NCI-H146 (cell line): Measurements from ENCODE around the gene HS6ST1.
A peak's percentile ranks its signal among the peaks of the same experiment; 100 is the strongest.

Experiments used
- DNase-seq: peaks from one replicate; lab custom pipeline; 2025; lab: John Stamatoyannopoulos, UW

HS6ST1 gene

GRCh38 chr2:128310094-128310716 lies 8.5 kb downstream of the HS6ST1 start:
- peak; percentile 36 for DNase-seq

DNA sequence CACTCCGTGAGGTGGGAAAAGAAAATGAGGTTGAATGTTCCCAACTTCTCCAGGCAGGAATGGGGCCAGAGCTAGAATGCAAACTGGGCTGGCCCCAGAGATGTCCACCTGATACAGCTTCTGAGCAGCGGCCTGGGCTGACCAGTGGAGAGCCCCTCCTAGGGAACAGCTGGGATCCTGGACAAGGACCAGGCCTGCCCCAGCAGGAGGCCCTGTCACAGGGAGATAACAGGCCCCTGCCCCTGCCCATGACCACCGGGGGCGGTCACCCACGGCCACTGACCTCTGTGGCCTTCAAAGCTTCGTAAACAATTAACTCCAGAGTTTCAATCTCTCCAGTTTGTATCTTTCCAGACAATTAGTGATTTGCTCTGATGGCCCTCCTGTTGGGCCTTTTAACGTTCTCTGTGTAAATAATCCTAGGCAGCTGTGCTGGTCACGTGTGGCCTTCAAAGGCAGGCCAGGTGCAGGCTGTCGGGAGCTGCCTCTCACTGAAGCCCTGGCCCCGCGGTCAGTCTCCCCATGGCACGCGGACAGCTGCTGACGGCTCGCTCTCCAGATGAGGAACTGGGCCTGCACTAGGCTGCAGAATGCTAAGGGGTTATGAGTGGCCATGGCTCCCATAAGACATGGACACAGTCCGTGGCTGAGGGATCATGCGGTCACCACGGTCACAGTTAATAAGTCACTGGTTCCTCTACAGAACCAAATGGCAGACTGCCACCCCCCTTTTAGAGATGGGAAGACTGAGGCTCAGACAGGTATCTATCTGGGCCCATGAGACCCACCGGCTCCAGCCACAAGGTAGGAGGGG lies 9.2 kb downstream of the HS6ST1 start:
- peak; percentile 100 for DNase-seq

DNA sequence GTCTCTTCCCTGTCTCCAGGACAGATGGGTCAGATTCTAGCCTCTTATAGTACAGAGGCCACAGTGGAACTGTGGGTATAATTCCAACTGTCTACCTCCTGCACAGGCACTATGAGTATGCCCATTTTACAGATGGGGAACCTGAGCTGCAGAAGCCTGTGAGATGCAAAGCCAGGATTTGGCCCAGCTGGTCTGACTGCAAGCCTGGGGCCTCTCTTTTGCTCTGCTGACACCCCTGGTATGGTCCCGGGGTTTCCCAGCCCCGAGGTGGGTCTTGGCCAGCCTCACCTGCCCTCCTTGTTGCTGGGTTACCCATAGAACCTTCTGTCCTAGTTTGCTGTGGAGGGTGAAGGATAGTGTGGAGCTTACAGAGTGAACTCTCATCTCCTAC lies 9.8 kb downstream of the HS6ST1 start:
- DNase-seq: no peak

DNA sequence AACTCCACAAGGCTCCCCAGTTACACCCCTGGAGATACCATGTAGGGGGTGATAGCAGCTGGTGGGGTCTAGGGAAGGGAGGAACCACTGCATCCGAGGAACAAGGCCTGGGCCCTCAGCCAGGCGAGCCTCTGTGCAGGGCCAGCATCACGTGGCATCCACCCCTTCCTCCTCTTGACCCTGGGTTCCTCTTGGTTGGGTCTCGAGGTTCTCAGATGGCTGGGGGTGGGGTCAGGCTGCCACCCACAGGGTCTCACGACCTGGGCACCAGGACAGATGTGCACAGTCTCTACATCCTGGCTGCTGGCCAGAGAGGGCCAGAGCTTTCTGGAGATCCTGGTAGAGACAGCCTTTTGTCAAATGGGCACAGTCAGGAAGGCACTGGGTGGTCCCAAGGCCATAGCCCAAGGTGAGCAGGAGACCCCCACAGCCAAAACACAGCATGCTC lies 10.4 kb downstream of the HS6ST1 start:
- DNase-seq: no peak

- no peak for DNase-seq
Observed at GRCh38 chr2:128307595-128307994, 11.1 kb downstream of the HS6ST1 start.

DNA sequence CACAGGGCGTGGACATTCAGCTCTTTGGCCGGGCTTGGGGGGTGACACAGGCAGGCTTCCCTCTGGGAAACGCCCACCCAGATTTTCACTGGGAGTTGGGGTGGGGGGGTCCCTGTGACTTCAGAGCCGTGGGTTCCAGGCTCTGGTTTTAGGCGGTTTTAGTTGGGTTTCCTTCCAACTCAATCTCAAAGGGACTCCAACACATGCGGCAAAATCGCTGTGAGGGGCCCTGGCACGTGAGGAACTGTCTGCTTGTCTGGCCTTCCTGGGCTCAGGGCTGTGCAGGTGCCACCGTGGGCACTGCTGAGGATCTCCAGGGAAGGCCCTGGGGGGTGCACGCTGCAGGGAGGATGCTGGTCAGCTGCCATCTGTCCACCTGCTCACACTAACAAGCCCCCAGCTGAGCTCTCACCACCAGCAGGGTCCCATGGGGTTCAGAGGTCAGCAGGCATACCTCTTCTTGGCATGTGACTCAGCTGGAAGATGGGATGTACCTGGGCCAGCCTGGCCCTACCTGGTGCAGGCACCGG lies 11.7 kb downstream of the HS6ST1 start:
- DNase-seq: peak; percentile 55

DNA sequence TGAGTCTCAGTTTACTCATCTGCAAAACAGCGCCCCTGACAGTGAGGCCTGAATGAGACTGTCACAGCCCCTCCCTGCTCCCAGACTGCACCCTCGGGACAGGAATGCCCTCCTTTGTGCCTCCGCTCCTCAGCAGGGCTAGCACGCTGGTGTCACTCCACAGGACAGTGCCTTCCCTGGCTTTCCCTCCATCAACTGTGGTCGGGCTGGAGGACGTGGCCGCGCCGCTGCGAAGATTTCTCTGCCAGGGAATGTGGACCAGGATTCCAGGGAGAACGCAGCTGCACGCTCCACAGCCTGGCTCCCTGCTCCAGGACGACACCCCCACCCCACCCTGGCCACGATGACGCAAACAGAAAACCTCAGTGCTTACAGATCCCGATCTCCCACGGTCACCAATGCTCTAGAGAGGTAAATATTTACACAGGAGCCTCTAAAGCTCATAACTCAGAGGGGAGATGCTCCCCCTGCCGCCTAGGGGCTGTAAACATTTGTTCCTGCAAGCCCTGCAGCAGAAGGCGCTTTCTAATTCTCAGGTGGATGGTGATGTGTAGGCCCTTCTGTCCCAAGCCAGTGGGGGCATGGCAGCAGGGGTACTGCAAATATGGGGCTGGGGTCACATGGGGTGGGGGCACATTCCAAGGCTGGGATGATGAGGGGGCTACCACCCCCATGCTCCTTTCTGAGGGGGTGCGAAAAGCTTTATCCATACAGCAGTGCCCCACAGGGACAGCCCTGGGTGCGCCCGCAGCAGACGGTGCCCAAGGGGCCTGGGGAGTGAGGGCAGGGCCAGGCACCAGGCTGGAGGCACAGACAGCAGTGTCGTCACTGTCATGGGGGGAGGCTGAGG lies 12.4 kb downstream of the HS6ST1 start:
- peak; percentile 93 for DNase-seq

DNA sequence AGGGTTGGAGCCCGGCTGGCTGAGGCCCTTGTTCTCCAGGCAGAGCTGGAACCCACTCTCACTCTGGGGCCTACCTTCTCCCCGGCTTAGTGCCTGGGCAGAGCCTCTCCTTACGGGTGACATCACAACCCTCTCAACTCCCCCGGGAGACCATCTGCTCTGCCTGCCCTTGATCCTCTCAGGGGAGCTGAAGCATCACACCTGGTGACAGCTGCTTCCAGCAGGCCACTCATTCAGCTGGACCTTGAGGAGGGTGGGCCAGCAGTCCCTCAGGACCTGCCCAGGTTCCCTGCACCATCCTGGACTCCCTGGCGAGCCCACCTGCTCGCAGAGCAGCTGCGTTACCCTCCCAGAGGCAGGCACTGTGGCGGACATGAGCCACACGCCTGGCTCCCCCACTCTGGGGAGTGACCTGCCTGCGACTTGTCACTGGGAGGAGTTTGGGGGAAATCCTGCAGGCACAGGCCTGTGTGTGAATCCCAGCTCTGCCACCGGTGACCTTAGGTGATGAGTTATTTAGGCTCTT lies 13.1 kb downstream of the HS6ST1 start:
- peak; percentile 97 for DNase-seq

GRCh38 chr2:128304715-128305554 lies 13.7 kb downstream of the HS6ST1 start:
- DNase-seq: peak; percentile 69

GRCh38 chr2:128304330-128304714 lies 14.3 kb downstream of the HS6ST1 start:
- DNase-seq: no peak

DNA sequence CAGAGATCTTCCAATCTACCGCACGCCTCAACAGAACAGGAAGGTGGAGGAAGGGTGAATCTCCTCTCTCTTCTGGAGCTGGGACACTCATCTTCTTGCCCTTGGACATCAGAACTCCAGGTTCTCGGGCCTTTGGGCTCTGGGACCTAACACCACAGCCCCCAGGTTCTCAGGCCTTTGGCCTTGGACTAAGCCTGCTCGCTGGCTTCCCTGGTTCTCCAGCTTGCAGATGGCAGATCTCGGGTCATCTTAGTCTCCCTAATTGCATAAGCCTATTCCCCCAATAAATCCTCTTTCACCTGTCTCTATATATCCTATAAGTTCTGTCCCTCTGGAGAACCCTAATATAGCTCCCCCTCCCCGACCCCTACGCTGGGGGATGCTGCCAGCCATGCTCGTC lies 14.8 kb downstream of the HS6ST1 start:
- no peak for DNase-seq

GRCh38 chr2:128303095-128303791 lies 15.4 kb downstream of the HS6ST1 start:
- no peak for DNase-seq

DNA sequence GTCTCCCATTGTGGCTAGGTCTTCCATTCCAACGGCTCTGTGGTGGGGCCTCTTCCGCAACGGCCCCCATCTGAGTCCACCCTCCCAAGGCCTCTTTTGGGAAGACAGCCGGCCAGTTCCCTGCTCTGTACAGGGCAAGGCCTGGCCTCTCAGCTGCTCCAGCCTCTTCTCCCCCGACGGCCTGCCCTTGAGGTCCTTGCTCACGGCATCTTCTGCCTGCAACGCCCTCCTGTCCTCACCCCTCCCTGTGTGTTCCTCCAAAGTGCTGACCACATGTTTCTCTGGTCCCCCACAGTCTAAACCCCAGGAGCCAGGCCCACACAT lies 16.0 kb downstream of the HS6ST1 start:
- no peak for DNase-seq

GRCh38 chr2:128302011-128302743 lies 16.5 kb downstream of the HS6ST1 start:
- DNase-seq: no peak

DNA sequence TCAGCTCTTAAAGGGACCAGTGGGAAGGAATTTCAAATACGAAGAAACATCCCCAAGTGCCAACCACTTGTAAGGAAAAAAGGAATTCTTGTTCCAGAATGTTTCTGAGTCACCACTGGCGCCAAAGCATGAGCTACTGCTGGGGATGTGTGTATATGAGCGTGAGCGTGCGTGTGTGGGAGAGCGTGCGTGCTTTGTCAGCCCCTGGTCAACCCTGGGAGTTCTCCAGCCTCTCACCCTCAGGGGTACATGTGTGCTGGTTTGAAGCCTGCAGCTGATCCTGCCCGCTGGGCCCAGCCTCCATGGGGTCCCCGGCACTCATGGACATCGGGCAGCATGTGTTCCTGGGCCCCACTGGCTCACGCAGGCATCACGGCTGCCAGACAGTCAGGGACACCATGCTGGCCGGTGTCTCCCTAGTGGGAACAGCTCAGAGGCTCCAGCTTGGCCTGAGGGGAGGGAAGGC lies 17.1 kb downstream of the HS6ST1 start:
- DNase-seq: no peak

DNA sequence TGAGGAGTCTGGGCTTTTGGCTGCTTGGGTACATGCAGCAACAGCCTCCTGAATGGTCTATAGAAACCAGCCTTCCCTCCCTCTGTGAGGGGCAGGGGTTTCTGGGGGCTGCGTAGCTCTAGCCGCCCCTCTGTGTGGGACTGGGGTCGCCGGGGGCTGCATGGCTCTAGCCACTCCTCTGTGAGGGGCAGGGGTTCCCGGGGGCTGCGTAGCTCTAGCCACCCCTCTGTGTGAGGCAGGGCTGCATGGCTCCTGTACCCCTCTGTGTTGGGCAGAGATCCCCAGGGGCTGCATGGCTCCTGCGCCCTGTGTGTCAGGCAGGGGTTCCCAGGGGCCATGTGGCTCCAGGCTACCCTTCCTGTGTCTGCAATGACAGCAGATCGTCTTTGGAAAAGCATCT lies 17.6 kb downstream of the HS6ST1 start:
- no peak for DNase-seq

DNA sequence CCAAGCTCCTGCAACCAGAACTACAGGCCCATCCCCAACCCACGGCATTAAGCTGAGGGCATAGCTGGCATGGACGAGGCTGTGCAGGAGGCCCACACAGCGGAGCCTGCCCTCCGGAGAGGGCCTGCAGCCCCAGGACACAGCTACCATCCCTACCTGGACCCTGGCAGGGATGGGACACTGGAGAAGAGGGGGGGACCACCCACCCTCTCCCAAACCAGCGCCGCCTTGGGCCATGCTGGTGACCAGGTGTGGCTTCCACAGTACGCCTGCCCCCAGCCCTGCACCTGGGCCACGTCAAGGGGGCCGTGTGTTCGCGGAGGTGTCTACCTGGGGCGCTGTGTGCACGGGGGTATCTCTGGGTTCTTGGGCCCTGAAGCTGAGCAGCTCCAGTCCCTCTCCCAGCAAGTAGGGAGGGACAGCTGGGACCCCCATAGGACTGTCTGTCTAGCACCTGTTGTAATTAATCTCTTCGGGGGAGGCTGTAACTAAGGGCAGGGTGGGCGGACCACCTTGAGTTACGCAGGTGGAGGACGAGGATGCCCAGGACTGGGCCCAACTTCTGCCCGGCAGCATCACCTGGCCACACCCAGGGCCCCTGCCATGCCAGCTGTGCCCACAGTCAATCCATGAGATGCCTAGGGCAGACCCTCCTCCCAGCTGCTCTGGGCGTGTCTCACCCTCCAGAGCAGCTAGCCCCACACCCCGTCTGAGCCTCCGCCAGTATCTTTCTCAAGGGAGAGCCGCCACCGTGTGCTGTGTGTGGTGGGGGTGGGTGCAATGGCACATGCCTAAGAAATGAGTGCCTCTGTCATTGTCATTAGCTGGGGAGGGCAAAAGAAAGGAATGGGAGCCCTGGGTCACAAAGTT lies 18.3 kb downstream of the HS6ST1 start:
- no peak for DNase-seq

GRCh38 chr2:128299628-128300027 lies 19.0 kb downstream of the HS6ST1 start:
- DNase-seq: no peak
